Loucy (cell line): Measurements from ENCODE around the gene GTF2E1.
"Not testable (repeated sequence)": the region's sequence is repeated elsewhere in the genome, so short reads cannot be mapped to it uniquely, and the experiment has no call there.

Experiments used
- CTCF ChIP-seq: fragments of 200-600 bp; sonication (generic); conservative IDR thresholded peaks from 2 replicates; pipeline ENCODE4 v1.5.1; 2014; ENCODE audit warnings: mild to moderate bottlenecking, antibody characterized with exemption, low read length
- EZH2phosphoT487 ChIP-seq: fragments of 200-600 bp; IDR thresholded peaks from 2 replicates; pipeline ENCODE4 v1.6.1; 2018; ENCODE audit warnings: antibody characterized with exemption, mild to moderate bottlenecking, moderate library complexity, borderline replicate concordance

- TF ChIP-seq CTCF, EZH2phosphoT487: not testable (repeated sequence)
These were observed 16.0 kb downstream of the GTF2E1 start for GRCh38 chr3:120758551-120758950.
